GM13976 (cell line): ENCODE measurements around the gene ENOX1.

Source experiments
- DNase-seq: peaks from one replicate; pipeline ENCODE4 v3.0.0; 2012; ENCODE audit warnings: low spot score
- in situ Hi-C: fragments of 300-500 bp; cut with MboI; formaldehyde crosslinking; loops from one replicate; pipeline ENCODE4 v1.12.0; 2022; ENCODE audit warnings: low sequenced_read_pairs, mixed read lengths, inconsistent platforms; ENCODE audit not compliant: unreplicated experiment
- TF ChIP-seq, protein P1 (sequence below): IDR thresholded peaks from 2 replicates; pipeline ENCODE4 v1.5.1; 2012; ENCODE audit warnings: borderline replicate concordance, mild to moderate bottlenecking; ENCODE audit not compliant: insufficient read depth; ENCODE audit errors: extremely low read depth, missing control alignments, control extremely low read depth

Gene ENOX1

DNA sequence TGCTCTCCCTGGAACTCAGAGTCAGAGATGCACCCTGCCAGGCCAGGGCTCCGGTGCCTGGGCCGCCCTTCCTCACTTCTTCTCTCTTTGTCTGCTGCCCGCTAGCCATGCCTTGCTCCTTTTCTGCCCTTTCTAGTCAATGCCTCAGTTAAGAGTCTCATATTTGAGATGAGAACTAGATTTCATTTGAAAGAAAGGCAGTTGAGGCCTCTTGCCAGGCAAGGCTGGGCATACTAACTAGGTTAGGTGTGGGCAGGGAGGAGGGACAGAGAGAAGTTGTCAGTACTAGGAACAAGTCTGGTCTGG lies 421.8 kb downstream of the ENOX1 start:
- in situ Hi-C loops: no loop called here
- TF ChIP-seq, protein P1, sequence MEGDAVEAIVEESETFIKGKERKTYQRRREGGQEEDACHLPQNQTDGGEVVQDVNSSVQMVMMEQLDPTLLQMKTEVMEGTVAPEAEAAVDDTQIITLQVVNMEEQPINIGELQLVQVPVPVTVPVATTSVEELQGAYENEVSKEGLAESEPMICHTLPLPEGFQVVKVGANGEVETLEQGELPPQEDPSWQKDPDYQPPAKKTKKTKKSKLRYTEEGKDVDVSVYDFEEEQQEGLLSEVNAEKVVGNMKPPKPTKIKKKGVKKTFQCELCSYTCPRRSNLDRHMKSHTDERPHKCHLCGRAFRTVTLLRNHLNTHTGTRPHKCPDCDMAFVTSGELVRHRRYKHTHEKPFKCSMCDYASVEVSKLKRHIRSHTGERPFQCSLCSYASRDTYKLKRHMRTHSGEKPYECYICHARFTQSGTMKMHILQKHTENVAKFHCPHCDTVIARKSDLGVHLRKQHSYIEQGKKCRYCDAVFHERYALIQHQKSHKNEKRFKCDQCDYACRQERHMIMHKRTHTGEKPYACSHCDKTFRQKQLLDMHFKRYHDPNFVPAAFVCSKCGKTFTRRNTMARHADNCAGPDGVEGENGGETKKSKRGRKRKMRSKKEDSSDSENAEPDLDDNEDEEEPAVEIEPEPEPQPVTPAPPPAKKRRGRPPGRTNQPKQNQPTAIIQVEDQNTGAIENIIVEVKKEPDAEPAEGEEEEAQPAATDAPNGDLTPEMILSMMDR: no peak
- no peak for DNase-seq

DNA sequence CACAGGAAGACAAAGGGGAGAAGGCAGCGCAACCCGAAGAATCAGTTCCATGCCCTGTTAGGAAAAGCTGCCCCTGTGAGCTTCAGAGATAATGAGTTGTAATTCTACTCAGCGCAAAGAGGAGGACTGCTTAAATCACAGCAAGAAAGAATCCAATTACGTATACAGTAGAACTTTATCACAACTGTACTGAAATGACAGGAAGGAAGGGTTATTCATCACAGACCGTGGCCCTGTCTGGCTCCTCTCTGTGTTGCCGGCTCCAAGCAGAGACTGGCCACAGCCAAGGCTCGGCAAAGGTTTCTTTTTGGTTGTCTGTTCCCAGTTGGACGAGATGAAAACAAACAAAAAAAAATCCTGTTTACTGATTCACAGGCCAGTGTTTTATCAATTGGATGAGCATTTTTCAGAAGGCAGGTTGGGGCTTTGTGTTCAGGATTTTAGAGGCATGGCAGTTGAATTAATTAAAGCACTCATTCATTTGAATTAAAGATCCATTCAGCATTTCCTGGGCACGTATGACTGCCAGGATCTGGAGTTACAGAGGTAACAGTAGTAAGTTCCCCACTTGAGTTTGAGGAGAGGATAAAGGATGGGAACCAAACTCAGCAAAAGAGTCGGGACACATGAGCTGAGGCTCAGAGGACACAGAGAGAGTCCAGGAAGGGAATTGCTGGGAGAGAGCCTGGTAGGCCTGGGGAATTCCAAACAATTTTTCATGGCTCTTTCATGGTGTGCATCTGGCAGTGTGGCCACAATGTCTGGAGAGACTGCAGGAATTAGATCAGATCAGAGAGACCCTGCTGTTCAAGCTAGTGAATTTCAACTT lies 422.3 kb downstream of the ENOX1 start:
- no peak for DNase-seq
- TF ChIP-seq, protein P1: no peak
- in situ Hi-C loops: no loop called here

DNA sequence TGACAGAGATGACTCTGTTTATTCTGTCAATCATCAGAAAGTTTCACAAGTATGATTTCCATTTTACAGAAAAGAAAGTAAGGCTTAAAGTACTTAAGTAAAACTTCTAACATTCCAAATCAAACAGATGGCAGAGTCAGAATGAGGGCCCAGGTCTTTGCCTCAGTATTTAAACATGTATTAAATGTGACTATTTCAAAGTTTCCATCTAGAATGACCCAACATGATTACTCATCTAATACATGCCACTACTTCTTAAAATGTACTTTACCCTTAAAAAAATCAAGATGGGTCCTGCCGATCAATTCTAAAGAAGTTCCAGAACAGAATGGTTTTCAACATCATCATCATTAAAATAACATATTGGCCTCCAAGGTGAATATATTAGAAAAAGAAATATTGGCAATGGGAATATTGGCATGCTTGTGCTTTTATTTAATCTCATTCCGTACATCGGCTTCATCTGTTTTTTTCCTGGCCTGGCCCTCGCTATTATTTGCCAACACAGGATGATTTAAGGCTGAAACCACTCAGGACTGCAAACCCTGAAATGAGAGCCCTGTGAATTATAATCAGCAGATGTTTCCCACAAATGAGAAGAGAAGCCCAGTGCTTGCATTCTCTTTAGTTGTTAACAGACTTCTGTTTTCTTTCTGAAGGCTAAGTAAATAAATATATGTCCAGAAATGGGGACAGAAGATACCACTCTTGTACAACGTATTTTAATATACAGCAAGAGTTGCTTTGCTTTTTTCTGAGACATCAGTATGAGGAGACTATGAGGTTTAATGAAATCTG lies 423.4 kb downstream of the ENOX1 start:
- TF ChIP-seq, protein P1: no peak
- in situ Hi-C loops: no loop called here
- DNase-seq: no peak

DNA sequence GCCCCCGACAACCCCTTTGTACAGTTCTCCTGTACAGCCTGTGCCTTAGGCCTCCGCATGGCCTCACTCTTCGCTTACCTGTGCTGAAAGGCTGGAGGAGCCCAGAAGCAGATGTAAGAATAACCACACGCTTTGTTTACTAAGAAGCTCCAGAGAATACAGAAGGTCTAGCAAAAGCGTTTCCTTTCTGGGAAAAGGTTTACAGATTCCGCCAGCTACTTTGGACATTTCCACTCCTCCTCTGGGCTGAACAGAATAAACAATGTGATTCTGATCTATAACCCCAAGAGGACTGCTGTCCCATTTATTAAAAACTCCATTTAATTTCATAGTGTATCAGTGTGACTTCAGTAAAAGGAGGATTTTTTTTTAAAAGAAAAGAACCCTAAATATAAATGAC lies 424.2 kb downstream of the ENOX1 start:
- in situ Hi-C loops: no loop called here
- TF ChIP-seq, protein P1: no peak
- no peak for DNase-seq

DNA sequence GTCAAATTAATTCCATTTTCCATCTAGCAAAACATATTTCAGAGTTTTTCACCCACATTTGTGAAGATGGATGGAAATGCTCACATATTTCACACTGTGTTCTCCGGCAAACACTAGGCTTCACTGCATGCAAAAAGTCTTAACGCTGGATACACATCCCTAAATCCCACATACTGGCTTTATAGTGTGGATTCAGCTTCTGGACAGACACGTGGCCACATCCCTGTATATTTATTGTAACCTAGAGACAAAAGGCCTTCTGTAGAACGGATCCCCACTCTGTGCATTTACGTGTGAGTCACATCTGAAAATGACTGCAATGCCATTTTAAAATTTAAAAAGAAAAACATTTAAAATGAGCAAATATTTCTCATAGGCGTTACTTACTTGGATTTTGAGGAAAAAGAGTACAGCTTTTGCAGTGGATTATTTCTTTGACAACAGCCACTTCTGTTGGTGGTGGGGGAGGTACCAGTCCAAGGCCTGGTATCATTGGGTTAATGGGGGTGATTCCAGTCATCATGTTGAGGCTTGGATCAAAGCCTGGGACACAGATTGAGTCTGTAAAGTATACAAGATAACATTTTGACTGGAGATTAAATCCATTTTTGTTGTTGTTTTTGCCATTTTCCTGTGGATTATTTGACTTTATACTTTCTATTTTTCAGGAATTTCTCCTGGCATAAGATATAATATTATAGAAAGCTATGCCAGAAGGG lies 425.7 kb downstream of the ENOX1 start:
- TF ChIP-seq, protein P1: no peak
- in situ Hi-C loops: no loop called here
- DNase-seq: no peak

DNA sequence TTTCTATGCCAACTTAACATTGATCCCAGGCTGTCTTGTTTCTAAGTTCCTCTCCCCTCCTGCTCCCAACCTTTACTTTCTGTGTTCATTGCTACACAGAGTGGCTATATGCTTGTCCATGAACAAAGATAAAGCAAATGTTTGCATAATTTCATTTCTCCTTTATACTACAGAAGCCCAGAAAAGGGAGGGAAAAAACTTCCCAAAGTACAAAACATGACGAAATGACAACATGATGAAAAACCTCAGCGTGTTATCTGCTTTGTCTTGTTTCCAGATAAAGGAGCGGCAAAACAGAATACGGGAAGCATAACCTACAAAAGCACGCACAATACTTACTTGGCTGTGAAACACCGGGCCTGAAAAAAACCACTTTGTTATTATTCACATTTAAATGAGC lies 426.6 kb downstream of the ENOX1 start:
- in situ Hi-C loops: no loop called here
- TF ChIP-seq, protein P1: no peak

More for the DNA sequence above, 426.6 kb downstream of the ENOX1 start:
- DNase-seq: no peak
